ENCODE results near the gene STX8.

The STX8 gene

GRCh38 chr17:9236286-9237052 is 339.2 kb downstream of the STX8 start:
- no peak for DNase-seq

DNA sequence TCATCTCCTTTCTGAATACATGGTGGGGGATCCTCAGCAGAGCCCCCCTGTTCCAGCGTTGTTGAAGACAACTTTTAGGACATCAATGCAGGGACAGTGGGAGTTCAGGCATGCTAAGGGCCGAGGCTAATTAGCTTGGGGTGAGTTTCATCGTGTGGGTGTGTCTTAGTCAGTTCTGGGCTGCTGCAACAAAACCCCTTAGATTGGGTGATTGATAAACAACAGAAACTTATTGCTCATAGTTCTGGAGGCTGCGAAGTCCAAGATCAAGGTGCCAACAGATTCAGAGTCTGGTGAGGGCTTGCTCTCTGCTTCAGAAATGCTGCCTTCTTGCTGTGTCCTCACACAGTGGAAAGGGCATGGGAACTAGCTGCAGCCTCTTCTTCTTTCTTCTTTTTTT is 340.3 kb downstream of the STX8 start:
- no peak for DNase-seq

DNA sequence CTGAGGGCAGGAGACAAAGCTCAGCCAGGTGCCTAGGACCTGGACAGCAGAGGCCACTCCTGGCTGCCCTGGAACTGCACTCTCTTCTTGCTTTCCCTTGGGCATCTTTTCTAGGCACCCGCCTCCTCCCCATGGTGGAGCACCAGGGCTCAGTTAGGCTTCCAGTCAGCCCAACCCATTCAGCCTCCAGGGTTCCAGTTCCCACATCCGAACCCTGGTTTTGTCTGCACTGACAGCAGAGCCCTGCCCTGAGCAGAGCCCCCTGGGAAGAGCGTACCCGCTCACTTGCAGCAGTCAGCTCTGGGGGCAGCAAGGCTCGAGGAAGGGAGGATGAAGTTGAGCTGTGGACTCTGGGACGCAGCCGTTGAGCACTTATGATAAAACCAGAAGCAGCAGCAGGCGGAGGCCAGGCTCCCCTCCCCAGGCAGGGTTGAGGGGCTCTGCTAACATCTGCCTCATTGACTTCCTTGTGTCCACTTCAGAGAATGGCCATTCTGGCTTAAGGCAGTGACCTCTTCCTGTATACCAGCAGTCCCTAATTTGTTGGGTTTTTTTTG is 341.2 kb downstream of the STX8 start:
- no peak for DNase-seq

DNA sequence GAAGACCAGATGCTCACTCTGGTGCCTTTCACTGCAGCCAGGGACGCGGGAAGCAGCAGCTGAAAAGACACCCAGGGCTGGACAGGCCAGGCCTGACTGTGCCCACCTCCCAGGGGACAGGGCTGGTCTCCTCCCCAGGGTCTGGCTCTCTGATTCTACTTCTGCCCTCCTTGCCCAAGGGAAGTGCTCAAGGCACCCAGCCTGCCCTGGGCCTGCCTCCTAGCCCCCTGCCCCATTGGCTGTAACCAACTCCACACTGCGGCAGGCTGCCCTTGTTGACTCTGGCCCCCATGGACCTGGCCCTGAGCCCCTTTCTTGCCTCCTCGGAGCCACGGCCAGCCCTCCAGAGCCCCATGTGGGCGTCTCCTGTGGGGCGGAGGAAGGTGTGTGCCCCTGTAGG is 341.9 kb downstream of the STX8 start:
- no peak for DNase-seq

GRCh38 chr17:9233271-9233599 is 342.4 kb downstream of the STX8 start:
- no peak for DNase-seq

- no peak for DNase-seq
Measured at GRCh38 chr17:9232591-9233270, 342.9 kb downstream of the STX8 start.

DNA sequence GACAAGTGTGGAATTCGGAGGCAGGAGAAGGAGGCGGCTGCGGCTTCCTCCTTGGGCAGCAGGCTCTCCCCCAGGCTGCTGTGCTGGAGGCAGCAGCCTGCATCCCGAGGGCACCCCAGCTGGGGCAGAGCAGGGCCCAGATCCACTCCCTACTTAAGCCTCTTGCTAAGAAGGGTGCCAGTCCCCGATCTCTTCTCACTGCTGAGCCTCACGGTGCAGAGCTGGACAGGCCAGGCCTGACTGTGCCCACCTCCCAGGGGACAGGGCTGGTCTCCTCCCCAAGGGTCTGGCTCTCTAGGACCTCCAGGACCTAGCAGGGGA is 343.5 kb downstream of the STX8 start:
- DNase-seq, result no peak

DNA sequence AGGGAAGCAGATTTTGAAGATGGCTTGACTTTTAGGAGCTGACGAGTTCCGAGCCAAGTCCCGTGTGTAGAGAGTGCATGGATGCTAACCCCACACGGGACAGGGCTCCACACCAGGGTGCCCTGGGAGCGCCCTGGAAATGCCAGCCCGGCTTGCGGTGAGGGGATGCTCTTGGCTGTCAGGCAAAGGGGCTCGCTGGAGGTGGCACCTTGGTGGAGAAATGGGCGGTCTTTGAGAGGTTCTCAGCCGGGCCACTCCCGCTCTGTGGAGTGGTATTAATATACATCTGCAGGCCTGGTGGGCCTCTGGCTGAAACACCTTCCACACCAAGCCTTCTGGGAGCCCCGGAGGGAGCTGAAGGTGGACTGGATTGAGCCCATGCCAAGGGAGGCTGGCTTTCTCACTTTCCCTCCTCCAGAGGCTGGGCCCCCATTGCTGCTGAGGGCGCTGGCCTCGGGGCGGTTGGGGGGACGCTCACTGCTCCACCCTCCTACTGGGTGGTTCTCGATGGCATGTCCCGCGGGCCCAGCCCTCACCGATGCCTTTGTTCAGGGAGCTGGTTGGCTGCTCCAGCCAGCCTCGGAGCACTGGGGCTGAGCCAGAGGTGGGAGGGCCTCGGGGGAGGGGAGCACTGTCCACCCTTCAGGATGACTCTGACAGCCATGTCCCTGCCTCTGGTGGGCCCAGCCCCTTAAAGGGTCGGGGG is 344.0 kb downstream of the STX8 start:
- DNase-seq, result no peak

DNA sequence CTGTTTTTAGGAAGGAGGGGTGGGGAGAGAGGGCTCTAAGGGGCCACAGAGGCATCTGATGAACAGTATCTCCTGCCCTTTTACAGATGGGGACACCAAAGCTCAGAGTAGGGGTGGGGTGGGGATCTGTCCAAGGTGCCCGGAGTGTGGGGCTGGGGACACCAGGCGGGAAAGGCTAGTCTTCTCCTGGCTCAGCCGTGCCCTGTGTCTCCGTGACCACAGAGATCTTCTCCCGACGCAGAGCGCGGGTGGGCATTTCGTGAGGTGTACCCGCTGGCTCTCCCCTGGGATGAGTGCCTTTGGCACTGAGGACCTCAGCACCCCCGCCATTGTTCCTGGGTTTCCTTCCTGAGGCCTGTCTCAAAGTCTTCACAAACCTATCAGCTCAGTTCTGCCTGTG is 344.8 kb downstream of the STX8 start:
- no peak for DNase-seq

DNA sequence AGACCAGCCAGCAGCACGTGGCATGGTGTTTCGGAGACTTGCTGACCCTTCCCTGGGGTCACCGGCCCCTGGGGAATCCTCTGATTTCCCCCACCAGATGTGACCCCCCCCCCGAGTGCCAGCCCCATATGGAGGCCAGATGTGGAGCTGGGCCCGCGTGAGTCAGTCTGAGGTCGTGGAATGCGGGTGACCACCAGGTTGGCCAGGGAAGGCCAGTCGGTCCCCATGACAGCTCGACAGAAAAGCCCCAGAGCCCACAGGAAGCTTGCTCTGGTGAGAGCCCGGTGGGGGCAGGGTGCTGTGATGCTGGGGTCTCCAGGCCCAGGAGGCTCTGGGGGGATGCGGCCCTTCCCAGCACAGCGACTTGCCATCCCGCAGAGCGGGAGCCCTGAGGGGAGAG is 345.3 kb downstream of the STX8 start:
- DNase-seq, result no peak

GRCh38 chr17:9229826-9230201 is 345.8 kb downstream of the STX8 start:
- DNase-seq, result no peak

- DNase-seq, result no peak
Measured at GRCh38 chr17:9229160-9229825, 346.3 kb downstream of the STX8 start.

DNA sequence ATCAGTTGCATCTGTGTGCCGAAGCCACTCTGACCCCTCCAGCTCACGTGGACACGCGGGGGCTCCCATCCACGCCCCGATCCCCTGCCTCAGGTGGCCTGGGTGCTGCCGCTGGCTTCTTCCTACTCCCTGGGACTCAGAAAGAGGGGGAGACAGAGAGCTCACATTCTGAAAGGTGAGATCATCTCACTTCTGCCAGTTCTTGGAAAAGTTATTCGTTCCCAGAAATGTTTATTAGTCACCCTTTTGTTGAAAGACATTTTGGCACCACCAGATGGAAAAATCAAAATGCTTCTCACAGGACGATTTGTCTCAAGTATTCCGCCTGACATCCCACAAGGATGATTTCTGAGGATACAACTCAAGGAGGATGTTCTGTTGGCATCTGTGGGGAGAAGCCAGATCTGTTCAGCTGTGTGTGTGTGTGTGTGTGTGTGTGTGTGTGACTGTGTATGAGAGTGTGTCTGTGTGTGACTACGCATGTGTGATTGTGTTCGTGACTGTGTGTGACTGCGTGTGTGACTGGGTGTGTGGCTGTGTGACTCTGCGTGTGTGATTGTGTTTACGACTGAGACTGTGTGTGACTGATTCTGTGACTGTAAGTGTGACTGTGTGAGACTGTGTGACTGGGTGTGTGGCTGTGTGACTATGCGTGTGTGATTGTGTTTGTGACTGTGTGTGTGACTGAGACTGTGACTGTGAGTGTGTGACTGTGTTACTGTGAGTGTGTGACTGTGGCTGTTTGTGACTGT is 347.0 kb downstream of the STX8 start:
- no peak for DNase-seq

DNA sequence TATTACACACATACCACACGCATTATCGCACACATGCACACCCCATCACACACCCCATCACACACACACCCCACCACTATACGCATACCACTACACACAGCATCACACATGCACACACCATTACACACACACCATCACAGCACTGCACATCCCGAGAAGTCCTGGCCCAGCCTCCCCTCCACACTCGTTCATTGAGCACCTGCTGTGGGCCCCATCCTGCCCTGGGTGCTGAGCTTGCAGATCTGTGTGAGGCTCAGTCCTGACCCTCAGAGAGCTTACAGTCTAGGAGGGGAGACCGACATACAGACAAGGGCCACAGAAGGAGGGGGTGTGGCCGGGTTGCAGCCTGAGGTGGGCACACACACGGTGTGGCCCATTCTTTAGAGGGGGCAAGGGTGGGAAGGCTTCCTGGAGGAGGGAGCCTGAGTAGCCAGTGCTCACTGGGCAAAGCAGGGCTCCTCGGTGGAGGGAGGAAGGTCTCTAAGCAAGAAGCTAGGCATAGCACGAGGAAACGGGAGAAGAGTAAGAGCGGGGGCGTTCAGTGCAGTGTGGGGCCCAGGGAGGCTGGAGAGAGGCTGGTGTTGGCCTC is 347.7 kb downstream of the STX8 start:
- DNase-seq, result no peak

DNA sequence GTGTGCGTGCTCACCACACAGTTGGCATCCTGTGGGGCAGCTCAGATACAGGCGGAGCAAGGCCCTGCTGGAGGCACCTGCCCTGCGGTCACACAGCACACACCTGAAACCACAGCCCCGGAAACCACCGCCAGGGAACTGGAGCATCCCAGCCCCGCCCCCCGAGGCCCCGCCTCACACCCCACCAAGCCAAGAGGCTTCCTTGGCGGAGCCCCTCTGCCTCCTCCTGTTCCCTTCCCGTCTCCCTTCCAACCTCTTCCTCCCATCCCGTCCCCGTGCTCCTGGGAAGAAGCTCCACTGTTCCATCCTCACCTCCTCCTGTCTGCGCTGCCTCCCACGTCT is 348.9 kb downstream of the STX8 start:
- no peak for DNase-seq

GRCh38 chr17:9226130-9226793 is 349.4 kb downstream of the STX8 start:
- no peak for DNase-seq

DNA sequence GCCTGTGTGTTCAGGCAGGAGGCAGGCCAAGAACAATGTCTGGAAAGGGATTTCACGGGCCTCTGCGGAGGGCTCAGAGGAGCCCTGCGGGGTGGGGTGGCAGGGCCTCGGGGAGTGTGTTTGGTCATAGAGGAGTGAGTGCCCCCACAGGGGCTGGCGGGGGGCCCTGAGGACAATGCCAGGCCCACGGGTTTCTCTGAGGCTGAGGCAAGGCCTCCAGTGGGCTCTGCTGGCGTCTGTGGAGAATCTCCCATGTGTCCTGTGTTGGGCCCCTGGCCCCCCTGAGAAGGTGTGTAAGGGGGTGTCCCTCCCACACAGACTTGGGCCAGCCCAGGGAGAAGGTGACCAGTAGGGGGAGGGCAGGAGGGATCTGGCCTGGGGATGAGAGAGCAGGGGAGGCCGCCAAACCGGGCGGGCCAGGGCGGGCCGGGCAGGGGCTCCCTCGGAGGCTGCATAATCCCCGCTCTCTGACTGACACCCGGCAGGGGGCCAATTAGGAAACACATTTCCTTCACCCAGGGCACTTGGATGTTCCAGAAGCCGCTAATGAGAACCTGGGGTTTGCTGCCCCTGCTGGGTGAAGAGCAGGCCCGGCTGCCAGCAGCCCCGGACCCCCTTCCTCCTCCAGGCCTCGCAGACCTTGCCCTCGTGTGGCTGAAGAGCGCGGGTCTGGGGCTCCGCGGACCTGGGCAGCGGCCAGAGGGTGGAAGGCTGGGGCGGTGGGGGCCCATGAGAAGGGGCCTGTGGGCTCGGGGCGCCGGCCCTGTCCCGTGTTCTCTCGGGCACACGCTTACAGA is 350.1 kb downstream of the STX8 start:
- no peak for DNase-seq

GRCh38 chr17:9224485-9224884 is 351.1 kb downstream of the STX8 start:
- DNase-seq, result no peak

- DNase-seq, result no peak
Measured at GRCh38 chr17:9223531-9223930, 352.1 kb downstream of the STX8 start.

GRCh38 chr17:9221922-9222180 is 353.8 kb downstream of the STX8 start:
- no peak for DNase-seq

DNA sequence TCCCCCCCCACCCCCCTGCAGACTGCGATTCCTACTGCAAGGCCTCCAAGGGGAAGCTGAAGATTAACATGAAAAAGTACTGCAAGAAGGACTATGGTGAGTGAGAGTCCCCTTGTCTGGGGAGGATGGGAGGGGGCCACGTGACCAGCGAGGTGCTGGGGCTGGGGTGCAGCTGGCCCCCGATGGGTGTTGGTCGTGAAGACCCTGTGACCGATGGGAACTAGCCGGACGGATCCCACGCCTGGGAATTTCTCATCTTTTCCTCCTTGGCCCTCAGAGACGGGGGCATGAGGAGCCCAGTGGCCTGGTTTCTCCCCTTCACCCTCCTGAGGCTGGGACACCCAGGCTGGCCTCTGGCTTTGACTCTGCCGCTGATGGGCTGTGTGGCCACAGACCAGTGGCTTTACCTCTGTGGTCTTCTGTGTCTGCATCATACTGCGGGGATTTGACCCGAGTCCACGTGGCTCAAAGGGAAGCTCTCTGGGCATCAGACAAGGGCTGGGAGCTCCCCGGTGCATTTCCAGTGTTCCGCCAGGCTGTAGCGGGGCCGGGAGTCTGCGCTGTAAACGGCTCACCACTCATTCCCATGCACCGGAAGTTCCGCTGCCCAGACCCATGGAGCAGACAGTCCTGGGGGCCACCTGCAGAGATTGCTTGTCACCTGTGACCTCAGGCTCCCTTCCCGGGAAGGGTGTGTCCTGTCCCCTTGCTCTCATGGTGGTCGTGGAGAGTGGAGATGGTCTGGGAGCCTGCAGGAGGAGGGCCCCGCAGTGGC is 354.3 kb downstream of the STX8 start:
- no peak for DNase-seq

Data from SW 1271 (cell line).